Tibial nerve (tissue), 4 donors: ENCODE measurements around the gene ADAP1. TPM values are rescaled to one million over a fixed set of nuclear protein-coding genes. Genes with fewer than 3 reads are reported as not detected.
A peak's percentile ranks its signal among the peaks of the same experiment; 100 is the strongest.

Experiments
- DNase-seq, 2 donors: peaks; one replicate each; pipeline ENCODE4 v3.0.0-alpha.2; 2019; ENCODE audit warnings: low spot score in 2 of 2
- H3K27ac ChIP-seq, 4 donors: fragments of 200-600 bp; sonication (generic) in 3 of 4; one replicate each; pipeline ENCODE4 v1.5.1; 2017 to 2019; ENCODE audit warnings: mild to moderate bottlenecking in 1 of 4
- H3K27me3 ChIP-seq, 2 donors: fragments of 200-600 bp; sonication (generic) in 1 of 2; one replicate each; pipeline versions ENCODE4 v1.5.1 to v1.6.0; 2017 to 2019
- H3K36me3 ChIP-seq, 3 donors: fragments of 200-600 bp; sonication (generic); one replicate each; pipeline ENCODE4 v1.5.1; 2018 to 2019
- H3K4me1 ChIP-seq, 4 donors: fragments of 200-600 bp; sonication (generic) in 3 of 4; one replicate each; pipeline ENCODE4 v1.5.1; 2017 to 2019
- H3K4me3 ChIP-seq, 4 donors: fragments of 200-600 bp; sonication (generic) in 3 of 4; one replicate each; pipeline ENCODE4 v1.5.1; 2017 to 2019; ENCODE audit warnings: mild to moderate bottlenecking in 1 of 4, moderate library complexity in 1 of 4
- H3K9me3 ChIP-seq, 4 donors: fragments of 200-600 bp; sonication (generic) in 3 of 4; one replicate each; pipeline ENCODE4 v1.5.1; 2017 to 2019
- EP300 ChIP-seq, 2 donors: sonication (generic); formaldehyde crosslinking; IDR thresholded peaks; one replicate each; pipeline ENCODE4 v1.6.1; 2017; ENCODE audit warnings: antibody characterized with exemption in 2 of 2, mild to moderate bottlenecking in 1 of 2
- POLR2A ChIP-seq, 2 donors: fragments of 450-650 bp; IDR thresholded peaks; one replicate each; pipeline ENCODE4 v1.6.1; 2017; ENCODE audit warnings: antibody characterized with exemption in 2 of 2, mild to moderate bottlenecking in 2 of 2, moderate library complexity in 2 of 2
- WGBS, 2 donors: methylation state at CpG; one replicate each; pipeline ENCODE4 v1.1.5; 2018; 5-methylcytosine and 5-hydroxymethylcytosine counted together
- total RNA-seq, 4 donors: library from RNA; depleted of rRNA; stranded (reverse); fragments of >200 nt; gene quantifications; one replicate each; pipeline ENCODE4 v1.1.0, GENCODE V29; 2016
- TF ChIP-seq, protein P1 (sequence below), 5 experiments: fragments of 200-600 bp in 3 of 5; fragments of 450-650 bp in 2 of 5; sonication (generic) in 3 of 5; IDR thresholded peaks; one replicate each; pipeline ENCODE4 v1.5.1; 2016 to 2019; ENCODE audit warnings: antibody characterized with exemption in 5 of 5, mild to moderate bottlenecking in 3 of 5, moderate library complexity in 2 of 5

Gene ADAP1
- total RNA-seq, 4 donors from 2014 or later = 29.3 to 53.0 (median 39.6) TPM

DNA sequence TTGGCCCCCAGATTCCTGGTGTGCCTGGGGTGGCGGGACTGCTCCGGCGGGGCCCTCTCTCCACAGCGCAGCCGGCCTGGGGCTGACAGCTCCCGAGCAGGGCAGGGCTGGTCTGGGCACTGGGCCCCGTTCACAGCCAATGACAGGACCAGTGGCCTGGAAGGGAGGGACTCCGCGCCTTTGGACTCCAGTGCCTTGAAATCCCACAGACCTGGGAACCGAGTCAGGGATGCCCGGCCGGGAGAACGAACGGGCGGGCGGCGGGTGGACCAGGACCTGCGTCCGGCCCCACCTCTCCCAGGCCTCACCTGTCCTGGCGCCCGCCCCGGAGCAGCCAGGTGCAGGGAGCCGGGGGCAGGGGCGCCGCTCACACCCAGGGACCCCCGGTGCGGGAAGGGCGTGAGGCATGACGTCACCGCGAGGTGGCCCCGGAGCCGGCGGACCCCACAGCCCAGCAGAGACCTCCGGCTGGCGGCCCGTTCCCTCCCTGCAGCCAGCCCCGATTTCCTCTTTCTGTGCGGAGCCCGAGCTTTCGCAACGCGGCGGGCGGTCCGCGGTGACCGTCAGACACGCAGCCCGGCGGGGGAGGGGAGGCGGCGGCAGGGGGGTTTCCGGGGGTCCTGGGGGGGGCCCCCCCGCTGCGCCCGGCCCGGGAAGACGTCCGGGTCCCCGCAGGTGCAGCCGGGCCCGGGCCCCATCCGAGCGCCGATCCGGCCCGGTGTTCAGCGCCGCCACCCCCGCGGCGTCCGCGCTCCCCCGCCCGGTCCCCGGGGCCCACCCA lies 743 bp downstream of the ADAP1 start:
- Histone ChIP-seq H3K4me1 (peaks cover 0 to 38% (median 15%) of the 10 kb centered on the region in 4 donors), H3K36me3 (no peaks in the 10 kb centered on the region), H3K27ac (peak overlapping the region; percentile 61 to 91 (median 80)), H3K27me3 (peaks cover 0 to 50% of the 10 kb centered on the region in 2 donors), H3K4me3 (peak overlapping the region; percentile 55 to 74 (median 64)), H3K9me3 (no peaks in the 10 kb centered on the region)
- 1 to 2% methylated on average over 30 to 48 of the region's 78 CpGs for WGBS, 2 donors
- peak in 1 of 2 donors; percentile 57 for TF ChIP-seq EP300 (IDR thresholded peaks at IDR 0.05)
- TF ChIP-seq POLR2A (IDR thresholded peaks at IDR 0.05) = peak in 1 of 2 donors; percentile 55
- TF ChIP-seq, protein P1, sequence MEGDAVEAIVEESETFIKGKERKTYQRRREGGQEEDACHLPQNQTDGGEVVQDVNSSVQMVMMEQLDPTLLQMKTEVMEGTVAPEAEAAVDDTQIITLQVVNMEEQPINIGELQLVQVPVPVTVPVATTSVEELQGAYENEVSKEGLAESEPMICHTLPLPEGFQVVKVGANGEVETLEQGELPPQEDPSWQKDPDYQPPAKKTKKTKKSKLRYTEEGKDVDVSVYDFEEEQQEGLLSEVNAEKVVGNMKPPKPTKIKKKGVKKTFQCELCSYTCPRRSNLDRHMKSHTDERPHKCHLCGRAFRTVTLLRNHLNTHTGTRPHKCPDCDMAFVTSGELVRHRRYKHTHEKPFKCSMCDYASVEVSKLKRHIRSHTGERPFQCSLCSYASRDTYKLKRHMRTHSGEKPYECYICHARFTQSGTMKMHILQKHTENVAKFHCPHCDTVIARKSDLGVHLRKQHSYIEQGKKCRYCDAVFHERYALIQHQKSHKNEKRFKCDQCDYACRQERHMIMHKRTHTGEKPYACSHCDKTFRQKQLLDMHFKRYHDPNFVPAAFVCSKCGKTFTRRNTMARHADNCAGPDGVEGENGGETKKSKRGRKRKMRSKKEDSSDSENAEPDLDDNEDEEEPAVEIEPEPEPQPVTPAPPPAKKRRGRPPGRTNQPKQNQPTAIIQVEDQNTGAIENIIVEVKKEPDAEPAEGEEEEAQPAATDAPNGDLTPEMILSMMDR (IDR thresholded peaks at IDR 0.05) = no peak
- no peak for DNase-seq

DNA sequence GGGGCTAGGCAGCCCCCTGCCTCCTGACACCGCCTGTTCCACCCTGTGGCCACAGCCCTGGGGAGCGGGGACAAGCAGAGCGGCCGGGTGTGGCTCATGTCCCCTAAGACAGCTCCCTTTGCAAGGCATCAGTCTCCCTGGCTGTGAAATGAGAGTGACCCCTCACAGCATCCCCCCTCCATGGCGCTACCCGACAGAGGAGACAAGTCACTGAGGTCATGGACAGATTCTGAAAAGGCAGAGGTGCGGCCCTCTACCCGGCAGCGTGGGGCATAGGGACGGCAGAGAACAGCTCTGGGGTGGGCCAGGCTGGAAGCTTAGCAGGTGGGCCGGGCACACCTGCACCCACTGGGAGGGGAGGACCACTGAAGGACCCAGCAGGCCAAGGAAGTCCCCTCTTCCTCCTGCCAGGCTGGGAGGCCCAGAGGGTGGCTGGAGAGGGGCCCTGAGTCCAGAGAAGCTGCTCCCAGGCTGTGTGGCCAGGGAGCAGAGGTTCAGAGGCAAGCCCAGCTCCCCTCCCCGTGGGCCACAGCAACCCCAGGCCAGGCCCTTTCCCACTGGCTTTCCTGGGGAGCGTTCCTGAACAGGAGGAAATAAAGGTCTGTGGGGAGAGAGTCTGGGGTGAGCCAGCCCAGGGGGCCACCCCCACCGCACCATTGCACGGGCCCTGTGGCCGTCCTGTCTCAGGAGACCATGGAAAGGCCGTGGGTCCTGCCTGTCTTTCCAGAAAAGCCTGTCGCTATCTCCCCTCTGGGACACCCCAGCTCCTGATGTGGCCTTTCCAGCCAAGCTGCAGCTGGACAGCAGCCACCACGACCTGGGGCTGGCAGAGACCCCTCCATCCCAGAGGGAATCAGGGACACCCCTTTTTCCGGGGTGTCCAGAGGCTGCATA lies 1.7 kb downstream of the ADAP1 start:
- H3K4me3 ChIP-seq = peak overlapping the region; percentile 55 to 74 (median 64)
- no peaks in the 10 kb centered on the region for H3K9me3 ChIP-seq
- no peaks in the 10 kb centered on the region for H3K36me3 ChIP-seq
- no peak for DNase-seq
- peaks cover 0 to 32% (median 15%) of the 10 kb centered on the region in 4 donors for H3K4me1 ChIP-seq
- TF ChIP-seq POLR2A (IDR thresholded peaks at IDR 0.05) = no peak
- TF ChIP-seq, protein P1 (IDR thresholded peaks at IDR 0.05) = no peak
- TF ChIP-seq EP300 (IDR thresholded peaks at IDR 0.05) = no peak
- 78% methylated on average over 18 to 19 of the region's 20 CpGs for WGBS, 2 donors
- peak overlapping the region; percentile 61 to 91 (median 80) for H3K27ac ChIP-seq
- peaks cover 0 to 43% of the 10 kb centered on the region in 2 donors for H3K27me3 ChIP-seq

DNA sequence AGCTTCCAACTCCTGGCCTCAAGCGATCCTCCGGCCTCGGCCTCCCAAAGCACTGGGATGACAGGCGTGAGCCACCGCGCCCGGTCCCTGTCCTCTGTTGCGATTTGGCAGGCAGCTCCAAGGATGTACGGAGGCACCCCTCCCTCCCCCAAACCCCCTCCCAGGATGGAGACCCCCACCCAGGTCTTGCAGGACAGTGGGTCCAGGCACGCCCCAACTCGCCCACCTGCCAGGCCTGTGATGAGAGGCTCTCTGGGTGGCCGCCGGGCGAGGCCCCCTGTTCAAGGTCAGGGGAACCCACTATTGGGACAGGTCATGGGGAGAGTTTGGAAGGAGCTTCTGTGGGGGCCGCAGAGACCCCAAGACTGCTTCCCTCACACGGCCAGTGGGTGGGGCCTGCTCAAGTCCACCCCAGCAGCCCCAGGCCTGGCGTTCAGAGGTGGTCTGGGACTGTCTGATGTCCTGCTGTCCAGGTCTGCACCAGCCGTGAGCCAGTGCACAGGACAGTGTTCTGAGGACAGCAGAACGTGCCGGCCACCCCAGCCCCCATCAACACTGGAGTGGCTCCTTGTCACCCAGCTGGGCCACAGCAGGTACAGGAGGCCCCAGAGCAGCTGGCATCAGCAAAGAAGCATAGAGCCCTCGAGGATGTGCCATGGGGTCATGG lies 2.5 kb downstream of the ADAP1 start:
- Histone ChIP-seq H3K27ac (peak overlapping the region in 2 of 4 donors; percentile 79 to 91), H3K4me1 (peaks cover 0 to 27% (median 15%) of the 10 kb centered on the region in 4 donors)
- WGBS, 2 donors = 90 to 98% methylated on average over 12 to 21 of the region's 21 CpGs

DNA sequence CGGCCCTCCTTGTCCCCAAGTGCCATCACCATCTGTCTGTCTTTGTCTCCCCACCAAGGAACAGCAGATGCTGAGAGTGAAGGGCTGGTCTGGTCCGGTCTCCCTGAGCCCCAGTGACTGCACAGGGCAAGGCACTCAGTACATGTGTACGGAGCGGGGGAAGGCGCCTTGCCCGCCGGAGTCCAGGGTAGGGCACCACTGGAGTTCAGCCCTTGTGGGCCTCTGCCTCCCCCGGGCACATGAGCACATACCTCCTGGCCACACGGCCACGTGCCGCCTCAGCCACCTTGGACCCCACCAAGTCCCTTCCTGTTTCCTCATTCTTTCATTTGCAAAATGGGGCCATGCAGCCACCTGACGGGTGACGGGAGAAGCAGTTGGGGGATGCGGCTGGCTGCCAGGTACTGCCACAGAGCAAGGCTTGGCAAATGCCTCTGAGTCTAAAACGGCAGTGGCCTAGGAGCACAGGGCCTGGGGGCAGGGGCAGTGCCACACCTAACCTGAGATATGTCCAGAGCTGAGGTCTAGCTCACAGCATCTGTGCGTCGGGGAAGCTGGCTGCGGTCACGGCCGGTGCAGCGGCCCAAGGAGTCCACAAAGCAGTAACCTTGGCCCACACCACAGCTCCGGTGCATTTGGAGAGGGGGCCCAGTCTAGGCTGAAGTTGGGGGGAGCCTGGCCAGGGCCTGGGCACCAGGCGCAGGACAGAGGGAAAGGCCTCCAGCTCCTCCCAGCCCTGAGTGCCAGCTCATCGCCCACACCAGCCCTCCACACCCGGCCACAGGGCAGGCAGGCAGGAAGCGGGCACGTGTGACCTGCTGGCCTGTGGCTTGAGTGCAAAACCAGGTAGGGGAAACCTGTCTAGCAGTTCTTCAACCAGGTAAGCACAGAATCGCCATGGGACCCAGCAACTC lies 5.2 kb downstream of the ADAP1 start:
- WGBS, 2 donors = 88% methylated on average over 20 to 22 of the region's 28 CpGs
- Histone ChIP-seq H3K36me3 (no peaks in the 10 kb centered on the region), H3K27me3 (peaks cover 0 to 22% of the 10 kb centered on the region in 2 donors), H3K27ac (peak overlapping the region in 1 of 4 donors; percentile 4), H3K4me3 (no peak overlapping the region), H3K4me1 (peaks cover 0 to 35% (median 14%) of the 10 kb centered on the region in 4 donors), H3K9me3 (no peaks in the 10 kb centered on the region)
- TF ChIP-seq EP300 (IDR thresholded peaks at IDR 0.05) = no peak
- no peak for TF ChIP-seq POLR2A (IDR thresholded peaks at IDR 0.05)
- TF ChIP-seq, protein P1 (IDR thresholded peaks at IDR 0.05) = no peak
- DNase-seq = no peak

More for the DNA sequence above, 2.5 kb downstream of the ADAP1 start:
- Histone ChIP-seq H3K4me3 (no peak overlapping the region), H3K9me3 (no peaks in the 10 kb centered on the region), H3K27me3 (peaks cover 0 to 37% of the 10 kb centered on the region in 2 donors), H3K36me3 (no peaks in the 10 kb centered on the region)
- no peak for DNase-seq
- no peak for TF ChIP-seq EP300 (IDR thresholded peaks at IDR 0.05)
- TF ChIP-seq POLR2A (IDR thresholded peaks at IDR 0.05) = no peak
- TF ChIP-seq, protein P1 (IDR thresholded peaks at IDR 0.05) = no peak
